ENCODE results near the gene CCDC180.

GRCh38 chr9:97272072-97272471 is 35.4 kb upstream of the CCDC180 start:
- TF ChIP-seq, protein P1, sequence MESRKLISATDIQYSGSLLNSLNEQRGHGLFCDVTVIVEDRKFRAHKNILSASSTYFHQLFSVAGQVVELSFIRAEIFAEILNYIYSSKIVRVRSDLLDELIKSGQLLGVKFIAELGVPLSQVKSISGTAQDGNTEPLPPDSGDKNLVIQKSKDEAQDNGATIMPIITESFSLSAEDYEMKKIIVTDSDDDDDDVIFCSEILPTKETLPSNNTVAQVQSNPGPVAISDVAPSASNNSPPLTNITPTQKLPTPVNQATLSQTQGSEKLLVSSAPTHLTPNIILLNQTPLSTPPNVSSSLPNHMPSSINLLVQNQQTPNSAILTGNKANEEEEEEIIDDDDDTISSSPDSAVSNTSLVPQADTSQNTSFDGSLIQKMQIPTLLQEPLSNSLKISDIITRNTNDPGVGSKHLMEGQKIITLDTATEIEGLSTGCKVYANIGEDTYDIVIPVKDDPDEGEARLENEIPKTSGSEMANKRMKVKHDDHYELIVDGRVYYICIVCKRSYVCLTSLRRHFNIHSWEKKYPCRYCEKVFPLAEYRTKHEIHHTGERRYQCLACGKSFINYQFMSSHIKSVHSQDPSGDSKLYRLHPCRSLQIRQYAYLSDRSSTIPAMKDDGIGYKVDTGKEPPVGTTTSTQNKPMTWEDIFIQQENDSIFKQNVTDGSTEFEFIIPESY (IDR thresholded peaks at IDR 0.05) = no peak
- TF ChIP-seq ZNF622 (IDR thresholded peaks at IDR 0.05) (no peak), CTCF (IDR thresholded peaks at IDR 0.05 in 2 of 3, conservative IDR thresholded peaks at IDR 0.05 in 1 of 3; ENCODE audit: control insufficient read depth in 2 of 3, extremely low read depth in 1 of 3, insufficient read depth in 1 of 3, low read depth in 3 of 3, low read length in 3 of 3) (no peak), BHLHE40 (IDR thresholded peaks at IDR 0.05; ENCODE audit: borderline replicate concordance in 1 of 2, low read depth in 2 of 2, low read length in 1 of 2) (no peak), REST (IDR thresholded peaks at IDR 0.05; ENCODE audit: low read depth, low read length) (no peak), RAD21 (IDR thresholded peaks at IDR 0.05; ENCODE audit: insufficient read depth, low read depth, low read length) (no peak)
